Astrocyte (in vitro differentiated cells and primary cell): ENCODE results near the gene CDK8.

Experiments used
- EZH2 ChIP-seq: IDR thresholded peaks from 2 replicates; pipeline ENCODE4 v1.6.1; 2012; ENCODE audit warnings: mild to moderate bottlenecking, low read length, inconsistent platforms; ENCODE audit not compliant: insufficient read depth
- TF ChIP-seq, protein P1 (sequence below): IDR thresholded peaks from 2 replicates; pipeline ENCODE4 v1.5.1; 2011; ENCODE audit warnings: low read depth, mild to moderate bottlenecking, inconsistent platforms, low read length, moderate library complexity; ENCODE audit not compliant: insufficient read depth

DNA sequence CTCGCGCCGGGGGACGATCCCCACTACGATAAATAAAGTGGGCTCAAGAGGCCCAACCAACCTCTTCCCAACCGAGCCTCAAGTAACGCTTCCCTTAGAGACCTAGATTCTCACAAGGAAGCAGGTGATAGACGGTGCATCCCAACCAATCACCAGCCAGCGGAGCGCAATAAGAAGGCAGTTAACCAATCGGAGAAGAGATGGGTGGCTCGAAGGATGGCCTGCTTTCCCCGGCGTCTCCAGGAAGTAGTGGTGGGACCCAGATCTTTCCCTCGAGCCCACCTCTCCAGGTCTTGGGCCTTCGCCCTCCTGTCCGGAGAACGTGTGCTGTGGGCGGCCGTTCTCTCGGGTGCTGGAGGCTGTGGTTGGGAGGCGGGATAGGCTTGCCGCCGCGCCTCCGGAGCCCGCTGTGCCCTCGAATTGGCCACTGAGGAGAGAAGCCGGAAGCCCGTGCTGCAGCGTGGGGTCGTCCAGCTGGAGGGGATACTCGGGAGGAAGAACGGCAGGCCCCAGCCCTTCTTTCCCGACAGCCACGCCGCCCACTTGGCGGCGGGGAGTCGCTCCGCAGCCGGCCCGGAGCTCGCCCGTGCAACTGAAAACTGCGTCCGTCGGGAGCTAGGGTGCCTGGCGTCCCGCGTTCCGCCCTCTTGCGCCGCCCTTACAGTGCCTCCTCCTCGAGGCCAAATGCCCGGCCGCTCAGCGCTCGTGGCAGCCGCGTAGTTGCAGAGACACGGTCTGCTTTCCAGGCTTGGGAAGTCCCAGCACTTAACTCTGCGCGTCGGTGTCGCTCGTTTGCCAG, 32.0 kb upstream of the CDK8 start, which contains the start of gene RNF6:
- TF ChIP-seq, protein P1, sequence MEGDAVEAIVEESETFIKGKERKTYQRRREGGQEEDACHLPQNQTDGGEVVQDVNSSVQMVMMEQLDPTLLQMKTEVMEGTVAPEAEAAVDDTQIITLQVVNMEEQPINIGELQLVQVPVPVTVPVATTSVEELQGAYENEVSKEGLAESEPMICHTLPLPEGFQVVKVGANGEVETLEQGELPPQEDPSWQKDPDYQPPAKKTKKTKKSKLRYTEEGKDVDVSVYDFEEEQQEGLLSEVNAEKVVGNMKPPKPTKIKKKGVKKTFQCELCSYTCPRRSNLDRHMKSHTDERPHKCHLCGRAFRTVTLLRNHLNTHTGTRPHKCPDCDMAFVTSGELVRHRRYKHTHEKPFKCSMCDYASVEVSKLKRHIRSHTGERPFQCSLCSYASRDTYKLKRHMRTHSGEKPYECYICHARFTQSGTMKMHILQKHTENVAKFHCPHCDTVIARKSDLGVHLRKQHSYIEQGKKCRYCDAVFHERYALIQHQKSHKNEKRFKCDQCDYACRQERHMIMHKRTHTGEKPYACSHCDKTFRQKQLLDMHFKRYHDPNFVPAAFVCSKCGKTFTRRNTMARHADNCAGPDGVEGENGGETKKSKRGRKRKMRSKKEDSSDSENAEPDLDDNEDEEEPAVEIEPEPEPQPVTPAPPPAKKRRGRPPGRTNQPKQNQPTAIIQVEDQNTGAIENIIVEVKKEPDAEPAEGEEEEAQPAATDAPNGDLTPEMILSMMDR = no peak
- no peak for TF ChIP-seq EZH2
